HCT116 (cell line): ENCODE data around the gene ZFR. TPM values are rescaled to one million over a fixed set of nuclear protein-coding genes. Genes with fewer than 3 reads are reported as not detected.

ENCODE experiments used
- ATAC-seq: fragments of 200-7000 bp; cut with Tn5 transposase; 2 replicates; pipeline ENCODE4 v1.9.1; 2020; ENCODE audit warnings: mild to moderate bottlenecking, moderate library complexity
- BruUV-seq: library from RNA; stranded (reverse); fragments of 400-500 nt; replicated peaks from 2 replicates; lab custom pipeline; 2021; lab: Mats Ljungman, UMichigan
- CTCF ChIA-PET: fragments of 300-600 bp; sonication (Branson Sonifier 250); formaldehyde crosslinking; loops from one replicate; lab custom pipeline; 2021; ENCODE audit warnings: antibody characterized with exemption; lab: Charles Lee
- POLR2A ChIA-PET: fragments of 300-600, 350-600 bp; sonication (Branson Sonifier 250); formaldehyde crosslinking; loops from one replicate; lab custom pipeline; 2021; ENCODE audit warnings: antibody characterized with exemption; lab: Charles Lee
- RAD21 ChIA-PET, 2 experiments: fragments of 300-600 bp; sonication (Branson Sonifier 250); formaldehyde crosslinking; loops; one replicate each; lab custom pipeline; 2023; ENCODE audit warnings: low total read pairs in 2 of 2; ENCODE audit not compliant: uncharacterized antibody in 2 of 2, unreplicated experiment in 2 of 2, low non-redundant PET in 1 of 2; lab: Charles Lee
- DNase-seq: peaks from one replicate; pipeline ENCODE4 v3.0.0-alpha.2; 2010; ENCODE audit warnings: low read depth, low spot score
- H2AFZ ChIP-seq: fragments of 200-600 bp; shearing (Covaris generic), sonication (generic); 2 replicates; pipeline ENCODE4 v1.6.1; 2017; ENCODE audit warnings: low read depth, mixed run types, mixed read lengths, antibody characterized with exemption, low read length; ENCODE audit not compliant: poor library complexity, severe bottlenecking
- H3K27ac ChIP-seq: 2 replicates; pipeline ENCODE4 v1.5.1; 2012; ENCODE audit warnings: low read depth, low read length
- H3K27me3 ChIP-seq: fragments of 200-600 bp; sonication (generic); 2 replicates; pipeline ENCODE4 v1.6.1; 2016; ENCODE audit warnings: mixed run types, low read length, mixed read lengths; ENCODE audit not compliant: insufficient read depth
- H3K36me3 ChIP-seq, 2 experiments: fragments of 200-500 bp in 1 of 2; fragments of 200-600 bp in 1 of 2; sonication (Bioruptor generic) in 1 of 2; sonication (generic) in 1 of 2; 2 replicates each; pipeline versions ENCODE4 v1.5.1 to v1.6.1; 2014 to 2016; ENCODE audit warnings: low read length in 2 of 2, inconsistent platforms in 1 of 2, mixed read lengths in 1 of 2, mixed run types in 1 of 2; ENCODE audit not compliant: insufficient read depth in 2 of 2, control insufficient read depth in 1 of 2
- H3K4me1 ChIP-seq, 2 experiments: fragments of 200-600 bp in 1 of 2; sonication (generic) in 1 of 2; 2 replicates each; pipeline versions ENCODE4 v1.5.1 to v1.6.1; 2012 to 2017; ENCODE audit warnings: low read length in 2 of 2, inconsistent platforms in 1 of 2, mild to moderate bottlenecking in 1 of 2, mixed read lengths in 1 of 2, mixed run types in 1 of 2, moderate library complexity in 1 of 2; ENCODE audit not compliant: insufficient read depth in 2 of 2, control insufficient read depth in 1 of 2
- H3K4me2 ChIP-seq: fragments of 200-600 bp; sonication (generic); 2 replicates; pipeline ENCODE4 v1.6.1; 2017; ENCODE audit warnings: mixed run types, low read length, mixed read lengths
- H3K4me3 ChIP-seq, 2 experiments: fragments of 200-600 bp in 1 of 2; sonication (generic) in 1 of 2; replicated peaks in 1 of 2; 2 replicates each; pipeline ENCODE4 v1.5.1; 2011 to 2016; ENCODE audit warnings: low read length in 2 of 2, control low read depth in 1 of 2, low read depth in 1 of 2, mild to moderate bottlenecking in 1 of 2, mixed read lengths in 1 of 2, mixed run types in 1 of 2
- H3K79me2 ChIP-seq: fragments of 200-600 bp; sonication (generic); 2 replicates; pipeline ENCODE4 v1.6.1; 2017; ENCODE audit warnings: mild to moderate bottlenecking, mixed run types, low read length, moderate library complexity, mixed read lengths; ENCODE audit not compliant: insufficient read depth
- H3K9ac ChIP-seq: fragments of 200-600 bp; sonication (generic); 2 replicates; pipeline ENCODE4 v1.6.1; 2016; ENCODE audit warnings: low read length, mixed read lengths
- H3K9me2 ChIP-seq: fragments of 200-600 bp; sonication (generic), shearing (Covaris generic); 2 replicates; pipeline ENCODE4 v1.6.1; 2017; ENCODE audit warnings: mixed run types, mild to moderate bottlenecking, moderate library complexity; ENCODE audit not compliant: insufficient read depth
- H3K9me3 ChIP-seq, 2 experiments: fragments of 200-500 bp in 1 of 2; fragments of 200-600 bp in 1 of 2; sonication (Bioruptor generic) in 1 of 2; sonication (generic) in 1 of 2; 2 replicates each; pipeline ENCODE4 v1.6.1; 2014 to 2017; ENCODE audit warnings: low read length in 2 of 2, mixed read lengths in 2 of 2, inconsistent platforms in 1 of 2, low read depth in 1 of 2, mild to moderate bottlenecking in 1 of 2, mixed run types in 1 of 2, moderate library complexity in 1 of 2; ENCODE audit not compliant: control insufficient read depth in 1 of 2, insufficient read depth in 1 of 2
- H4K20me1 ChIP-seq: fragments of 200-600 bp; sonication (generic), shearing (Covaris generic); 2 replicates; pipeline ENCODE4 v1.6.1; 2017; ENCODE audit warnings: mixed run types, mild to moderate bottlenecking, moderate library complexity; ENCODE audit not compliant: insufficient read depth
- ATF3 ChIP-seq: IDR thresholded peaks from 2 replicates; pipeline ENCODE4 v1.6.1; 2012
- CBX3 ChIP-seq: IDR thresholded peaks from 2 replicates; pipeline ENCODE4 v1.6.1; 2012; ENCODE audit warnings: low read depth
- CEBPB ChIP-seq: IDR thresholded peaks from 2 replicates; pipeline ENCODE4 v1.6.1; 2012; ENCODE audit warnings: low read depth
- EGR1 ChIP-seq: IDR thresholded peaks from 2 replicates; pipeline ENCODE4 v1.6.1; 2012; ENCODE audit warnings: low read depth
- ELF1 ChIP-seq: IDR thresholded peaks from 2 replicates; pipeline ENCODE4 v1.6.1; 2012; ENCODE audit warnings: low read depth, borderline replicate concordance
- EZH2 ChIP-seq: fragments of 200-600 bp; sonication (generic); IDR thresholded peaks from 2 replicates; pipeline ENCODE4 v1.6.1; 2017; ENCODE audit warnings: antibody characterized with exemption, mixed run types
- EZH2phosphoT487 ChIP-seq: fragments of 200-600 bp; IDR thresholded peaks from 2 replicates; pipeline ENCODE4 v1.6.1; 2018; ENCODE audit warnings: antibody characterized with exemption, borderline replicate concordance
- FOSL1 ChIP-seq: IDR thresholded peaks from 2 replicates; pipeline ENCODE4 v1.6.1; 2012; ENCODE audit warnings: low read depth
- POLR2AphosphoS5 ChIP-seq: IDR thresholded peaks from 2 replicates; pipeline ENCODE4 v1.6.1; 2011; ENCODE audit warnings: mild to moderate bottlenecking, low read depth, low read length, moderate library complexity
- RAD21 ChIP-seq: IDR thresholded peaks from 2 replicates; pipeline ENCODE4 v1.6.1; 2012; ENCODE audit warnings: low read depth, mild to moderate bottlenecking
- REST ChIP-seq: IDR thresholded peaks from 2 replicates; pipeline ENCODE4 v1.6.1; 2012; ENCODE audit warnings: low read depth
- SRF ChIP-seq: IDR thresholded peaks from 2 replicates; pipeline ENCODE4 v1.6.1; 2012; ENCODE audit warnings: low read depth
- ZNF274 ChIP-seq: fragments of 200-500 bp; sonication (Bioruptor generic); IDR thresholded peaks from 2 replicates; pipeline ENCODE4 v1.6.1; 2014; ENCODE audit warnings: mild to moderate bottlenecking, low read depth, low read length, inconsistent platforms
- intact Hi-C: fragments of 100-400 bp; cut with micrococcal nuclease; formaldehyde crosslinking; loops from 2 replicates; pipeline ENCODE4 v1.10.0; 2022
- total RNA-seq: library from RNA; stranded (reverse); gene quantifications from one replicate; pipeline ENCODE4 v1.2.1, GENCODE V29; 2021; ENCODE audit not compliant: unreplicated experiment
- TF ChIP-seq, protein P1 (sequence below), 3 experiments: fragments of 200-600 bp in 1 of 3; sonication (generic) in 1 of 3; IDR thresholded peaks in 2 of 3; conservative IDR thresholded peaks in 1 of 3; 2 replicates each; pipeline ENCODE4 v1.5.1; 2012 to 2017; ENCODE audit warnings: low read depth in 2 of 3, low read length in 2 of 3, antibody characterized with exemption in 1 of 3, borderline replicate concordance in 1 of 3, control low read depth in 1 of 3, mild to moderate bottlenecking in 1 of 3, mixed read lengths in 1 of 3, mixed run types in 1 of 3, moderate library complexity in 1 of 3; ENCODE audit not compliant: insufficient read depth in 1 of 3

The ZFR gene
- total RNA-seq, 1 experiment from 2014 or later: 65.7 TPM

- no peak for TF ChIP-seq EZH2
- no peak for TF ChIP-seq POLR2AphosphoS5
Observed at GRCh38 chr5:32311404-32312196, 132.9 kb downstream of the ZFR start (continued).

- intact Hi-C loops: no loop called here
- H3K4me3 ChIP-seq: no peak overlapping the region
- no peaks in the 10 kb centered on the region for H3K36me3 ChIP-seq
- H2AFZ ChIP-seq: no peak overlapping the region
- ChIA-PET POLR2A (no interaction called here), CTCF (no interaction called here), RAD21 (no interaction called here)
- H3K27ac ChIP-seq: no peak overlapping the region
- H3K4me2 ChIP-seq: no peak overlapping the region
- H3K4me1 ChIP-seq: peaks cover 6 to 13% of the 10 kb centered on the region in 2 experiments; a peak in 2 of 4 replicates
- H3K9me2 ChIP-seq: no peaks in the 10 kb centered on the region
- no peak for ATAC-seq
- no peaks in the 10 kb centered on the region for H3K9me3 ChIP-seq
- no peaks in the 10 kb centered on the region for H4K20me1 ChIP-seq
- TF ChIP-seq ATF3: no peak
- no peak for TF ChIP-seq EGR1
- TF ChIP-seq FOSL1: no peak
- no peak for TF ChIP-seq POLR2AphosphoS5
- no peak for TF ChIP-seq CBX3
- no peak for TF ChIP-seq RAD21
- no peak for TF ChIP-seq CEBPB
- TF ChIP-seq EZH2: no peak
- TF ChIP-seq REST: no peak
- TF ChIP-seq ZNF274: no peak
- TF ChIP-seq ELF1: no peak
- TF ChIP-seq, protein P1, sequence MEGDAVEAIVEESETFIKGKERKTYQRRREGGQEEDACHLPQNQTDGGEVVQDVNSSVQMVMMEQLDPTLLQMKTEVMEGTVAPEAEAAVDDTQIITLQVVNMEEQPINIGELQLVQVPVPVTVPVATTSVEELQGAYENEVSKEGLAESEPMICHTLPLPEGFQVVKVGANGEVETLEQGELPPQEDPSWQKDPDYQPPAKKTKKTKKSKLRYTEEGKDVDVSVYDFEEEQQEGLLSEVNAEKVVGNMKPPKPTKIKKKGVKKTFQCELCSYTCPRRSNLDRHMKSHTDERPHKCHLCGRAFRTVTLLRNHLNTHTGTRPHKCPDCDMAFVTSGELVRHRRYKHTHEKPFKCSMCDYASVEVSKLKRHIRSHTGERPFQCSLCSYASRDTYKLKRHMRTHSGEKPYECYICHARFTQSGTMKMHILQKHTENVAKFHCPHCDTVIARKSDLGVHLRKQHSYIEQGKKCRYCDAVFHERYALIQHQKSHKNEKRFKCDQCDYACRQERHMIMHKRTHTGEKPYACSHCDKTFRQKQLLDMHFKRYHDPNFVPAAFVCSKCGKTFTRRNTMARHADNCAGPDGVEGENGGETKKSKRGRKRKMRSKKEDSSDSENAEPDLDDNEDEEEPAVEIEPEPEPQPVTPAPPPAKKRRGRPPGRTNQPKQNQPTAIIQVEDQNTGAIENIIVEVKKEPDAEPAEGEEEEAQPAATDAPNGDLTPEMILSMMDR (IDR thresholded peaks at IDR 0.05 in 2 of 3, conservative IDR thresholded peaks at IDR 0.05 in 1 of 3; ENCODE audit: borderline replicate concordance in 1 of 3, insufficient read depth in 1 of 3, low read depth in 2 of 3, low read length in 2 of 3): no peak
- no peak for TF ChIP-seq SRF
- TF ChIP-seq EZH2phosphoT487: no peak
- no peak for DNase-seq
- H3K27me3 ChIP-seq: no peaks in the 10 kb centered on the region
- peaks cover 55% of the 10 kb centered on the region for H3K79me2 ChIP-seq
- H3K9ac ChIP-seq: no peak overlapping the region
- BruUV-seq: no TSS peak
Observed at GRCh38 chr5:32309761-32310160, 134.8 kb downstream of the ZFR start.
